A549 (cell line): ENCODE results near the gene CDC14B.

Source experiments
- CHD2 ChIP-seq: fragments of 150-350 bp; IDR thresholded peaks from 2 replicates; pipeline ENCODE4 v1.6.1; 2014; ENCODE audit warnings: low read length; ENCODE audit not compliant: partially characterized antibody
- ELK1 ChIP-seq: fragments of 150-350 bp; IDR thresholded peaks from 2 replicates; pipeline ENCODE4 v1.6.1; 2014; ENCODE audit warnings: low read depth, mild to moderate bottlenecking, low read length
- EP300 ChIP-seq, 2 experiments: fragments of >200 bp; sonication (Bioruptor Twin); formaldehyde crosslinking; IDR thresholded peaks; 2 replicates in 1 of 2; 3 replicates in 1 of 2; pipeline ENCODE4 v1.6.1; 2016 to 2017
- ESRRA ChIP-seq: fragments of 150-350 bp; IDR thresholded peaks from 2 replicates; pipeline ENCODE4 v1.6.1; 2014; ENCODE audit warnings: mild to moderate bottlenecking, low read length, borderline replicate concordance
- HDAC2 ChIP-seq: fragments of 200-600 bp; sonication (generic); IDR thresholded peaks from 2 replicates; pipeline ENCODE4 v1.6.1; 2016
- MYC ChIP-seq: IDR thresholded peaks from 2 replicates; pipeline ENCODE4 v1.6.1; 2012; ENCODE audit warnings: mild to moderate bottlenecking, inconsistent platforms, low read length, improper control_type of control experiment, borderline replicate concordance
- PHF8 ChIP-seq: fragments of 200-600 bp; sonication (generic); IDR thresholded peaks from 2 replicates; pipeline ENCODE4 v1.6.1; 2016; ENCODE audit warnings: low read depth, mild to moderate bottlenecking, antibody characterized with exemption, moderate library complexity, borderline replicate concordance
- POLR2A ChIP-seq: IDR thresholded peaks from 2 replicates; pipeline ENCODE4 v1.6.1; 2012; ENCODE audit warnings: mild to moderate bottlenecking, low read length
- TF ChIP-seq, protein P1 (sequence below): fragments of >200 bp; sonication (Bioruptor Twin); formaldehyde crosslinking; IDR thresholded peaks from 3 replicates; pipeline ENCODE4 v1.5.1; 2016
- TF ChIP-seq, protein P2 (sequence below): fragments of 450-650 bp; IDR thresholded peaks from 2 replicates; pipeline ENCODE4 v1.6.1; 2014; ENCODE audit warnings: antibody characterized with exemption
- TF ChIP-seq, protein P3 (sequence below): IDR thresholded peaks from 2 replicates; pipeline ENCODE4 v1.6.1; 2012; ENCODE audit warnings: low read depth, borderline replicate concordance
- TF ChIP-seq, protein P4 (sequence below): fragments of 200-600 bp; sonication (generic); IDR thresholded peaks from 2 replicates; pipeline ENCODE4 v1.6.1; 2016; ENCODE audit warnings: antibody characterized with exemption, mild to moderate bottlenecking, moderate library complexity

DNA sequence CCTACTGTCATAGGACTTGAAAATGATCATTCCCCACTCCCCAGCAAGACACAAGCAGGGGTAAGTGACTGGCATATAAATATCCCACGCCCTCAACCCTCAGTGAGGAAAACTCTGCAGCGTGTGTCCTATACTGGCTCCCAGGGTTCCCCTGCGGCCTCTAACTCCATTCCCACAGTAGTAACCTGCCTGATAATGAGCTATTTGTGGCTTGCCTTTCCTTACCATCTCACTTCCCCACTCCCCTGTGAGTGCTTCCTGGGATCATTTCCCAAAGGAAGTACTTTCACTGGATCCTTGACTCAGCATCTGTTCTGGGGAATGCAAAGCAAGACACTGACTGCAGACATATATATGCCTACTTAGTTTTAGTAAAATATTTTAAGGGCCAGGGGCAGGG lies 14.3 kb downstream of the CDC14B start:
- TF ChIP-seq, protein P1, sequence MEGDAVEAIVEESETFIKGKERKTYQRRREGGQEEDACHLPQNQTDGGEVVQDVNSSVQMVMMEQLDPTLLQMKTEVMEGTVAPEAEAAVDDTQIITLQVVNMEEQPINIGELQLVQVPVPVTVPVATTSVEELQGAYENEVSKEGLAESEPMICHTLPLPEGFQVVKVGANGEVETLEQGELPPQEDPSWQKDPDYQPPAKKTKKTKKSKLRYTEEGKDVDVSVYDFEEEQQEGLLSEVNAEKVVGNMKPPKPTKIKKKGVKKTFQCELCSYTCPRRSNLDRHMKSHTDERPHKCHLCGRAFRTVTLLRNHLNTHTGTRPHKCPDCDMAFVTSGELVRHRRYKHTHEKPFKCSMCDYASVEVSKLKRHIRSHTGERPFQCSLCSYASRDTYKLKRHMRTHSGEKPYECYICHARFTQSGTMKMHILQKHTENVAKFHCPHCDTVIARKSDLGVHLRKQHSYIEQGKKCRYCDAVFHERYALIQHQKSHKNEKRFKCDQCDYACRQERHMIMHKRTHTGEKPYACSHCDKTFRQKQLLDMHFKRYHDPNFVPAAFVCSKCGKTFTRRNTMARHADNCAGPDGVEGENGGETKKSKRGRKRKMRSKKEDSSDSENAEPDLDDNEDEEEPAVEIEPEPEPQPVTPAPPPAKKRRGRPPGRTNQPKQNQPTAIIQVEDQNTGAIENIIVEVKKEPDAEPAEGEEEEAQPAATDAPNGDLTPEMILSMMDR, result no peak
- no peak for TF ChIP-seq MYC
- TF ChIP-seq POLR2A, result no peak
- TF ChIP-seq HDAC2, result no peak
- TF ChIP-seq CHD2, result no peak
- TF ChIP-seq, protein P2, sequence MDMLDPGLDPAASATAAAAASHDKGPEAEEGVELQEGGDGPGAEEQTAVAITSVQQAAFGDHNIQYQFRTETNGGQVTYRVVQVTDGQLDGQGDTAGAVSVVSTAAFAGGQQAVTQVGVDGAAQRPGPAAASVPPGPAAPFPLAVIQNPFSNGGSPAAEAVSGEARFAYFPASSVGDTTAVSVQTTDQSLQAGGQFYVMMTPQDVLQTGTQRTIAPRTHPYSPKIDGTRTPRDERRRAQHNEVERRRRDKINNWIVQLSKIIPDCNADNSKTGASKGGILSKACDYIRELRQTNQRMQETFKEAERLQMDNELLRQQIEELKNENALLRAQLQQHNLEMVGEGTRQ, result no peak
- no peak for TF ChIP-seq EP300 (IDR thresholded peaks at IDR 0.05)
- TF ChIP-seq, protein P3, sequence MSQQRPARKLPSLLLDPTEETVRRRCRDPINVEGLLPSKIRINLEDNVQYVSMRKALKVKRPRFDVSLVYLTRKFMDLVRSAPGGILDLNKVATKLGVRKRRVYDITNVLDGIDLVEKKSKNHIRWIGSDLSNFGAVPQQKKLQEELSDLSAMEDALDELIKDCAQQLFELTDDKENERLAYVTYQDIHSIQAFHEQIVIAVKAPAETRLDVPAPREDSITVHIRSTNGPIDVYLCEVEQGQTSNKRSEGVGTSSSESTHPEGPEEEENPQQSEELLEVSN, result no peak
- TF ChIP-seq ESRRA, result no peak
- TF ChIP-seq ELK1, result no peak
- TF ChIP-seq PHF8, result no peak
- TF ChIP-seq, protein P4, sequence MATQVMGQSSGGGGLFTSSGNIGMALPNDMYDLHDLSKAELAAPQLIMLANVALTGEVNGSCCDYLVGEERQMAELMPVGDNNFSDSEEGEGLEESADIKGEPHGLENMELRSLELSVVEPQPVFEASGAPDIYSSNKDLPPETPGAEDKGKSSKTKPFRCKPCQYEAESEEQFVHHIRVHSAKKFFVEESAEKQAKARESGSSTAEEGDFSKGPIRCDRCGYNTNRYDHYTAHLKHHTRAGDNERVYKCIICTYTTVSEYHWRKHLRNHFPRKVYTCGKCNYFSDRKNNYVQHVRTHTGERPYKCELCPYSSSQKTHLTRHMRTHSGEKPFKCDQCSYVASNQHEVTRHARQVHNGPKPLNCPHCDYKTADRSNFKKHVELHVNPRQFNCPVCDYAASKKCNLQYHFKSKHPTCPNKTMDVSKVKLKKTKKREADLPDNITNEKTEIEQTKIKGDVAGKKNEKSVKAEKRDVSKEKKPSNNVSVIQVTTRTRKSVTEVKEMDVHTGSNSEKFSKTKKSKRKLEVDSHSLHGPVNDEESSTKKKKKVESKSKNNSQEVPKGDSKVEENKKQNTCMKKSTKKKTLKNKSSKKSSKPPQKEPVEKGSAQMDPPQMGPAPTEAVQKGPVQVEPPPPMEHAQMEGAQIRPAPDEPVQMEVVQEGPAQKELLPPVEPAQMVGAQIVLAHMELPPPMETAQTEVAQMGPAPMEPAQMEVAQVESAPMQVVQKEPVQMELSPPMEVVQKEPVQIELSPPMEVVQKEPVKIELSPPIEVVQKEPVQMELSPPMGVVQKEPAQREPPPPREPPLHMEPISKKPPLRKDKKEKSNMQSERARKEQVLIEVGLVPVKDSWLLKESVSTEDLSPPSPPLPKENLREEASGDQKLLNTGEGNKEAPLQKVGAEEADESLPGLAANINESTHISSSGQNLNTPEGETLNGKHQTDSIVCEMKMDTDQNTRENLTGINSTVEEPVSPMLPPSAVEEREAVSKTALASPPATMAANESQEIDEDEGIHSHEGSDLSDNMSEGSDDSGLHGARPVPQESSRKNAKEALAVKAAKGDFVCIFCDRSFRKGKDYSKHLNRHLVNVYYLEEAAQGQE, result no peak
